ENCODE results near the gene CHST10.
A peak's percentile ranks its signal among the peaks of the same experiment; 100 is the strongest.
"Not testable (repeated sequence)": the region's sequence is repeated elsewhere in the genome, so short reads cannot be mapped to it uniquely, and the experiment has no call there.

CHST10 gene

GRCh38 chr2:100391735-100392515 lies 25.5 kb downstream of the CHST10 start:
- FAIRE-seq = no peak

GRCh38 chr2:100390001-100390940 lies 27.2 kb downstream of the CHST10 start:
- no peak for FAIRE-seq

- FAIRE-seq = no peak
These were observed 28.8 kb downstream of the CHST10 start for GRCh38 chr2:100388703-100389102.

- no peak for FAIRE-seq
These were observed 33.5 kb downstream of the CHST10 start for GRCh38 chr2:100383954-100384353.

GRCh38 chr2:100383306-100383705 lies 34.2 kb downstream of the CHST10 start:
- no peak for FAIRE-seq

- no peak for FAIRE-seq
These were observed 36.2 kb downstream of the CHST10 start for GRCh38 chr2:100381240-100381639.

GRCh38 chr2:100380681-100381080 lies 36.8 kb downstream of the CHST10 start:
- FAIRE-seq = no peak

GRCh38 chr2:100376836-100377235 lies 40.6 kb downstream of the CHST10 start:
- no peak for FAIRE-seq

- FAIRE-seq = no peak
These were observed 50.3 kb downstream of the CHST10 start for GRCh38 chr2:100367163-100367562.

GRCh38 chr2:100365434-100365833 lies 52.0 kb downstream of the CHST10 start:
- FAIRE-seq = peak; percentile 77

- not testable (repeated sequence) for FAIRE-seq
These were observed 55.2 kb downstream of the CHST10 start for GRCh38 chr2:100362269-100362668.

GRCh38 chr2:100359576-100359975 lies 57.9 kb downstream of the CHST10 start:
- no peak for FAIRE-seq

GRCh38 chr2:100358554-100358953 lies 58.9 kb downstream of the CHST10 start:
- no peak for FAIRE-seq

- FAIRE-seq = no peak
These were observed 64.9 kb downstream of the CHST10 start for GRCh38 chr2:100352521-100352920.

GRCh38 chr2:100350661-100351185 lies 66.7 kb downstream of the CHST10 start:
- no peak for FAIRE-seq

GRCh38 chr2:100345144-100345543 lies 72.3 kb downstream of the CHST10 start:
- not testable (repeated sequence) for FAIRE-seq

- FAIRE-seq = no peak
These were observed 73.0 kb downstream of the CHST10 start for GRCh38 chr2:100344433-100344832.

GRCh38 chr2:100342466-100342865 lies 75.0 kb downstream of the CHST10 start:
- not testable (repeated sequence) for FAIRE-seq

All from endometrium (tissue), 2 donors.